ACC112 (cell line): ENCODE data around the gene EME1.
"Not testable (repeated sequence)": the region's sequence is repeated elsewhere in the genome, so short reads cannot be mapped to it uniquely, and the experiment has no call there.

Source experiments
- H2AFZ ChIP-seq: fragments of 200-600 bp; sonication (generic); one replicate; pipeline ENCODE4 v1.6.0; 2017; ENCODE audit warnings: antibody characterized with exemption, low read length; ENCODE audit not compliant: unreplicated experiment
- H3K27ac ChIP-seq: fragments of 200-600 bp; sonication (generic); 2 replicates; pipeline ENCODE4 v1.5.1; 2014; ENCODE audit warnings: low read depth, mild to moderate bottlenecking, antibody characterized with exemption, low read length, moderate library complexity
- H3K27me3 ChIP-seq: fragments of 200-600 bp; sonication (generic); 2 replicates; pipeline ENCODE4 v1.6.1; 2014; ENCODE audit warnings: mild to moderate bottlenecking, antibody characterized with exemption, low read length, moderate library complexity, mixed read lengths; ENCODE audit not compliant: insufficient read depth
- H3K36me3 ChIP-seq: fragments of 200-600 bp; sonication (generic); 2 replicates; pipeline ENCODE4 v1.6.1; 2016; ENCODE audit warnings: mild to moderate bottlenecking, antibody characterized with exemption, low read length, moderate library complexity, mixed read lengths; ENCODE audit not compliant: insufficient read depth
- H3K4me1 ChIP-seq: fragments of 200-600 bp; sonication (generic); one replicate; pipeline ENCODE4 v1.6.1; 2016; ENCODE audit warnings: low read length, mixed read lengths; ENCODE audit not compliant: insufficient read depth, unreplicated experiment, control insufficient read depth
- H3K4me3 ChIP-seq: fragments of 200-600 bp; sonication (generic); 2 replicates; pipeline ENCODE4 v1.5.1; 2014; ENCODE audit warnings: mild to moderate bottlenecking, low read depth, low read length
- H3K79me2 ChIP-seq: fragments of 200-600 bp; sonication (generic); one replicate; pipeline ENCODE4 v1.6.0; 2016; ENCODE audit warnings: low read length; ENCODE audit not compliant: control insufficient read depth, unreplicated experiment, insufficient read depth

Gene EME1

GRCh38 chr17:50419577-50419976 is 46.5 kb downstream of the EME1 start:
- not testable (repeated sequence) for H3K27me3 ChIP-seq, H3K79me2 ChIP-seq, H2AFZ ChIP-seq, H3K4me3 ChIP-seq, H3K27ac ChIP-seq, H3K36me3 ChIP-seq
- H3K4me1 ChIP-seq, result peaks cover 22% of the 10 kb centered on the region

DNA sequence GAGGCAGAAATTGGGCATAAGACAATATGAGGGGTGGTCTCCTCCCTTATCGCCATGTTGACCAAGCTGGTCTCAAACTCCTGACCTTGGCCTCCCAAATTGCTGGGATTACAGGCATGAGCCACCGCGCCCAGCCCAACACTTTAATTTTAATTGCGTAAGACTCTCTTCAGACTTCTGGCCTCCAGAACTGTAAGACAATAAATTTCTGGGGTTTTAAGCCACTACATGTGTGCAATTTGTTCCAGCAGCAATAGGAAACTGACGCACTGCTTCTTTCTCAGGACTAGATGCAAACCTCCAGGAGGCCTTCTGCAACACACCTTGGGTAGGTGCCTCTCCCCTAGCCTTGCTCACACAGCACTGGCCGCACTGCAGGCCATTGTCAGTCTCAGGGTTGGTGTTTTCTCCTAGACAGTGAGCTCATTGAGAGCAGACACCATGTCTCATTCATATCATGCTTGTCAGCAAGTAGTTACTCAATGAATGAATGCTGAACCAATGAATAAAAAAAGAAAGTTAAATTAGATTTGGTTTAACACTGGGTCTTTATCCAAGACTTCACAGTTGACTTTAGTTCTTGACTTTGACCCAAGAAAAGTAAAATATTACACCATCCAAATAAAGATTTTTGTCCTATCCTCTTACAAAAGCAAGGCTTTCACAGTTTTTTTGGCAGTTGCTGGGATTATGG is 47.5 kb downstream of the EME1 start:
- H3K27ac ChIP-seq, result peak overlapping the region; percentile 69; the same call in 1 of the 2 replicates
- H3K4me3 ChIP-seq, result peak overlapping the region; percentile 68
- peaks cover 32% of the 10 kb centered on the region for H3K4me1 ChIP-seq
- H3K36me3 ChIP-seq, result no peaks in the 10 kb centered on the region
- H3K79me2 ChIP-seq, result peaks cover 8% of the 10 kb centered on the region
- H2AFZ ChIP-seq, result peak overlapping the region; percentile 90
- no peaks in the 10 kb centered on the region for H3K27me3 ChIP-seq

- Histone ChIP-seq H3K4me3 (peak overlapping the region; percentile 68), H3K79me2 (peaks cover 11% of the 10 kb centered on the region), H3K27me3 (no peaks in the 10 kb centered on the region), H3K4me1 (peaks cover 34% of the 10 kb centered on the region), H3K27ac (peak overlapping the region; percentile 69), H3K36me3 (no peaks in the 10 kb centered on the region), H2AFZ (peak overlapping the region; percentile 90)
These were observed 48.5 kb downstream of the EME1 start for GRCh38 chr17:50421308-50422051.

DNA sequence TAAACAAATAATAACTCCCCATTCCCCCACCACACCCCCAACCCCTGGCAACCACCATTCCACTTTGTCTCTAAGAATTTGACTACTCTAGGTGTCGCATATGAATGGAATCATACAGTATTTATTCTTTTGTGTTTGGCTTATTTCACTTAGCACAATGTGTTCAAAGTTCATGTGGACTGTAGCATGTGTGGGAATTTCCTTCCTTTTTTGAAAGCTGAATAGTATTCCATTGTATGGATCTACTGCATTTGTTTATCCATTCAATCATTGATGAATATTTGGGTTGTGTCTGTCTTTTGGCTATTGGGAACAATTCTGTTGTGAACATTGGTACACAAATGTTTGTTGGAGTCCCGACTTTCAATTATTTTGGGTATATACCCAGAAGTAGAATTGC is 49.7 kb downstream of the EME1 start:
- peaks cover 23% of the 10 kb centered on the region for H3K79me2 ChIP-seq
- no peak overlapping the region for H3K4me3 ChIP-seq
- no peak overlapping the region for H2AFZ ChIP-seq
- no peak overlapping the region for H3K27ac ChIP-seq
- no peaks in the 10 kb centered on the region for H3K27me3 ChIP-seq
- H3K36me3 ChIP-seq, result no peaks in the 10 kb centered on the region
- peaks cover 40% of the 10 kb centered on the region for H3K4me1 ChIP-seq

GRCh38 chr17:50423553-50424159 is 50.6 kb downstream of the EME1 start:
- Histone ChIP-seq H3K27me3 (no peaks in the 10 kb centered on the region), H3K27ac (peak overlapping the region; percentile 76), H3K36me3 (no peaks in the 10 kb centered on the region), H3K79me2 (peaks cover 25% of the 10 kb centered on the region), H3K4me1 (peaks cover 40% of the 10 kb centered on the region), H2AFZ (no peak overlapping the region), H3K4me3 (peak overlapping the region; percentile 15)

DNA sequence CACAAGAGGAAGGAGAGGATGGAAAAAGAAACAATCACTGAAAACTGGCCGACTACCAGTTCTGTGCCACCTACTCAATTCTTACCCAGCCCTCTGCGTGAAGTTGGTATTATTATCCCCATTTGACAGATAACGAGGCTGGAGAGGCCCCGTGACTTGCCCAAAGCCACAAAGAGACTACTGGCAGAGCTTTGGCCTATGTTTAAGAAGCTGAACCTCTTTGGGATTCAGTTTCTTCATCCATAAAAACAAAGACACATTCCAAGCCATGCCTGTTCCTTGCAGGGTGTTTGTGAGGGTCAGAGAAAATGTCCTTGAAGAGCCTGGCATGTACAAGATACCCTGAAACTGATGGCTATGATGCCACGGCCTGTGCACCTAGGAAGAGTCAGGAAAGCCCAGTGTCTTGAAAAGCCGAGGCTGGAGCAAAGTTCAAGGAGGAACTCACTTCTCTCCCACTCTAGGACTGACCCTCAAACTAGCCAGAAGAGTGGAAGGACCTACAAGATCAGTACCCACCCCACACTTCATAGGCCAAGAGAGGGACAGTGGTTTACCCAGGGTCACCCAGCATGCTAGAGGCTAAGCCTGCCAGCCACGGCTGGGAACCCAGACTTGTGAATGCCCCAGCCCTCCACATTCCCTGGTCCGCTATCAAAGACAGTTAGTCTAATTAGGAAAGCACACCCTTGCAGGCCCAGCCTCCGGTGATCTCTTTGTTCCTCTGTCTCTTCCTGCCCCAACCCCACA is 51.4 kb downstream of the EME1 start:
- H3K27ac ChIP-seq, result peak overlapping the region; percentile 76
- H3K4me1 ChIP-seq, result peaks cover 40% of the 10 kb centered on the region
- no peak overlapping the region for H2AFZ ChIP-seq
- no peaks in the 10 kb centered on the region for H3K27me3 ChIP-seq
- peak overlapping the region; percentile 92 for H3K4me3 ChIP-seq
- no peaks in the 10 kb centered on the region for H3K36me3 ChIP-seq
- H3K79me2 ChIP-seq, result peaks cover 25% of the 10 kb centered on the region

DNA sequence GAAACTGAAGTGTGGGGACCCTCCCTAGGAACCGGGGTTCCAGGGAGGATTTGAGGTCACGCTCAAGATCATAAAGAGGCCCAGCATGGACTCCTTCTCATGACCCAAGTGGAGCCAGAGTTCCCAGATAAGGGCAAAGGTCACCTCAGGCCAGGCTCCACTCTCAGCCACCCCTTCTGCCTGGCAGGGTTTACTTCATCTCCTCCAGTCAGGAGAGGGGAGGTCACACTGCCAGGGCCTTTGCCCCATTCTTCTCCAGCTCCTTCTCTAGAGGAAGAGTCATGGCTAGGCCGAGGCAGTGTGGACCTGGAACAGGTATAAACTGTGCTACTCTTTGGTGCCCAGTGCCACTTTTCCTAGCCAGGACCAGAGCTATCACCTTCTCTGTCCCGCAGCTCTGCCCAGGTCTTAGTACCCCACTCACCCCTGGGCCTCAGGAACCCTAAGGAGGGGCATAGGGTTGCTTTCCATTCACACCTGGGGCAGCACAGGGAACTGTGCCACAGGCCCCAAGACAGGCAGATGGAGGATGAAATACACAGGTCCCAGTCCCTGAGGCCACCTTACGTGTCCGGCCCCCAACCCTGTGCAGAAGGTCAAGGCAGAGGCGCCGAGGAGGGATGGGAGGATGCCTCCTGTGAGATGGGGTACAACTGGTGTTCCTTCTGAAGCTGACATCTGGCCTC is 52.1 kb downstream of the EME1 start:
- peaks cover 40% of the 10 kb centered on the region for H3K4me1 ChIP-seq
- H3K4me3 ChIP-seq, result peak overlapping the region; percentile 92
- H3K27ac ChIP-seq, result peak overlapping the region; percentile 76
- peaks cover 29% of the 10 kb centered on the region for H3K79me2 ChIP-seq
- no peaks in the 10 kb centered on the region for H3K27me3 ChIP-seq
- no peaks in the 10 kb centered on the region for H3K36me3 ChIP-seq
- H2AFZ ChIP-seq, result peak overlapping the region; percentile 86

GRCh38 chr17:50425682-50426471 is 52.8 kb downstream of the EME1 start, which contains the start of gene ACSF2:
Gene ACSF2 (plus strand): TSS chr17:50426218. CDS start chr17:50426262, 44 bp downstream.
- Histone ChIP-seq H3K27ac (peak within 1 kb of the TSS; percentile 76), H3K36me3 (no peaks in the 10 kb centered on the region), H2AFZ (peak within 1 kb of the TSS; percentile 86), H3K79me2 (peaks cover 30% of the 10 kb centered on the region), H3K4me3 (peak within 1 kb of the TSS; percentile 92), H3K4me1 (peaks cover 33% of the 10 kb centered on the region), H3K27me3 (no peaks in the 10 kb centered on the region)

- no peaks in the 10 kb centered on the region for H3K27me3 ChIP-seq
- 0 out of 2 replicates have a peak overlapping the region, but pooled peaks have one; percentile 3 for H3K27ac ChIP-seq
These were observed 53.4 kb downstream of the EME1 start for GRCh38 chr17:50426472-50426782.

More at GRCh38 chr17:50426472-50426782, 53.4 kb downstream of the EME1 start:
- peaks cover 30% of the 10 kb centered on the region for H3K4me1 ChIP-seq
- H3K79me2 ChIP-seq, result peaks cover 32% of the 10 kb centered on the region
- no peak overlapping the region for H2AFZ ChIP-seq
- no peaks in the 10 kb centered on the region for H3K36me3 ChIP-seq
- H3K4me3 ChIP-seq, result peak overlapping the region; percentile 92
